CD14-positive monocyte (primary cell): Measurements from ENCODE around the gene OSBPL6. TPM values are rescaled to one million over a fixed set of nuclear protein-coding genes. Genes with fewer than 3 reads are reported as not detected.
A peak's percentile ranks its signal among the peaks of the same experiment; 100 is the strongest.

Experiments used
- DNase-seq, 3 donors: peaks; one replicate each; pipeline ENCODE4 v3.0.0-alpha.2; 2011 to 2022
- H2AFZ ChIP-seq: 2 replicates; pipeline ENCODE4 v1.6.0; 2012; ENCODE audit warnings: mild to moderate bottlenecking, low read depth, low read length, inconsistent platforms; ENCODE audit not compliant: insufficient read depth, poor library complexity, severe bottlenecking
- H3K27ac ChIP-seq, 2 donors: 1 replicate in 1 of 2; 2 replicates in 1 of 2; pipeline ENCODE4 v1.5.1; 2012 to 2013; ENCODE audit warnings: low read length in 2 of 2, control low read depth in 1 of 2, inconsistent platforms in 1 of 2, low read depth in 1 of 2, mild to moderate bottlenecking in 1 of 2
- H3K27me3 ChIP-seq, 2 donors: one replicate each; pipeline versions ENCODE4 v1.6.0 to v1.6.1; 2011 to 2013; ENCODE audit warnings: low read length in 2 of 2; ENCODE audit not compliant: control insufficient read depth in 2 of 2, insufficient read depth in 2 of 2
- H3K36me3 ChIP-seq, 2 donors: replicated peaks in 1 of 2; 1 replicate in 1 of 2; 2 replicates in 1 of 2; pipeline versions ENCODE4 v1.5.1 to v1.6.1; 2012 to 2013; ENCODE audit warnings: low read length in 2 of 2, control low read depth in 1 of 2, inconsistent platforms in 1 of 2, mild to moderate bottlenecking in 1 of 2; ENCODE audit not compliant: insufficient read depth in 2 of 2, control insufficient read depth in 1 of 2
- H3K4me1 ChIP-seq, 2 donors: 1 replicate in 1 of 2; 2 replicates in 1 of 2; pipeline versions ENCODE4 v1.5.1 to v1.6.1; 2012 to 2013; ENCODE audit warnings: low read length in 2 of 2, control low read depth in 1 of 2, inconsistent platforms in 1 of 2, mild to moderate bottlenecking in 1 of 2, moderate library complexity in 1 of 2; ENCODE audit not compliant: insufficient read depth in 2 of 2, control insufficient read depth in 1 of 2
- H3K4me2 ChIP-seq: replicated peaks from 2 replicates; pipeline ENCODE3; 2012; ENCODE audit warnings: low read length, moderate library complexity, mild to moderate bottlenecking; ENCODE audit not compliant: poor library complexity, severe bottlenecking; ENCODE audit errors: extremely low read depth
- H3K4me3 ChIP-seq, 3 experiments: fragments of 200-600 bp in 1 of 3; sonication (generic) in 1 of 3; replicated peaks in 1 of 3; 1 replicate in 2 of 3; 2 replicates in 1 of 3; pipeline ENCODE4 v1.5.1; 2011 to 2013; ENCODE audit warnings: low read length in 3 of 3, mild to moderate bottlenecking in 3 of 3, control low read depth in 2 of 3, low read depth in 2 of 3, inconsistent platforms in 1 of 3, moderate library complexity in 1 of 3
- H3K79me2 ChIP-seq: 2 replicates; pipeline ENCODE4 v1.6.0; 2012; ENCODE audit warnings: mild to moderate bottlenecking, control low read depth, inconsistent platforms, low read length, moderate library complexity; ENCODE audit not compliant: insufficient read depth
- H3K9ac ChIP-seq: 2 replicates; pipeline ENCODE4 v1.6.0; 2017; ENCODE audit warnings: low read length, mild to moderate bottlenecking; ENCODE audit not compliant: insufficient read depth, poor library complexity, severe bottlenecking
- H3K9me3 ChIP-seq, 2 donors: replicated peaks in 1 of 2; 1 replicate in 1 of 2; 2 replicates in 1 of 2; pipeline versions ENCODE4 v1.5.1 to v1.6.1; 2012 to 2013; ENCODE audit warnings: low read length in 2 of 2, control low read depth in 1 of 2; ENCODE audit not compliant: control insufficient read depth in 1 of 2, insufficient read depth in 1 of 2
- H4K20me1 ChIP-seq: 2 replicates; pipeline ENCODE4 v1.6.0; 2012; ENCODE audit warnings: mild to moderate bottlenecking, low read length, control low read depth, moderate library complexity; ENCODE audit not compliant: insufficient read depth
- H3K27ac Mint-ChIP-seq, 7 donors: one replicate each; pipeline ENCODE4 v1.8.0; 2020; ENCODE audit warnings: mild to moderate bottlenecking in 7 of 7, mixed read lengths in 7 of 7, moderate library complexity in 6 of 7, inconsistent platforms in 2 of 7
- H3K27me3 Mint-ChIP-seq, 3 donors: one replicate each; pipeline ENCODE4 v1.8.0; 2021 to 2022; ENCODE audit warnings: low read depth in 3 of 3, mild to moderate bottlenecking in 3 of 3, mixed read lengths in 3 of 3, moderate library complexity in 3 of 3, inconsistent platforms in 1 of 3
- H3K36me3 Mint-ChIP-seq, 2 donors: one replicate each; pipeline ENCODE4 v1.8.0; 2020; ENCODE audit warnings: mixed read lengths in 2 of 2, inconsistent platforms in 1 of 2, mild to moderate bottlenecking in 1 of 2
- H3K4me1 Mint-ChIP-seq: one replicate; pipeline ENCODE4 v1.8.0; 2020; ENCODE audit warnings: mild to moderate bottlenecking, mixed read lengths
- H3K4me3 Mint-ChIP-seq, 2 donors: one replicate each; pipeline ENCODE4 v1.8.0; 2020; ENCODE audit warnings: mild to moderate bottlenecking in 2 of 2, mixed read lengths in 2 of 2, moderate library complexity in 1 of 2
- H3K9me3 Mint-ChIP-seq, 7 donors: one replicate each; pipeline ENCODE4 v1.8.0; 2020 to 2022; ENCODE audit warnings: mixed read lengths in 7 of 7, mild to moderate bottlenecking in 6 of 7, moderate library complexity in 6 of 7, inconsistent platforms in 2 of 7
- WGBS: methylation state at CpG from one replicate; pipeline ENCODE4 v1.1.5; 2013; ENCODE audit warnings: missing lambda C conversion rate; ENCODE audit not compliant: insufficient coverage; 5-methylcytosine and 5-hydroxymethylcytosine counted together
- intact Hi-C, 2 donors: fragments of 100-400 bp; cut with micrococcal nuclease; formaldehyde crosslinking; loops; one replicate each; pipeline versions ENCODE4 v1.15.0 to v1.15.1; 2023
- polyA plus RNA-seq, 3 donors: library from polyadenylated mRNA; depleted of rRNA in 1 of 3; unstranded in 2 of 3; stranded (reverse) in 1 of 3; fragments of 300-500 nt in 2 of 3; fragments of >200 nt in 1 of 3; fragmentation: Illumina TruSeq in 2 of 3; gene quantifications; 1 replicate in 2 of 3; 2 replicates in 1 of 3; pipeline ENCODE4 v1.2.3, GENCODE V29; 2012 to 2021
- TF ChIP-seq, protein P1 (sequence below): fragments of 200-600 bp; IDR thresholded peaks from one replicate; pipeline ENCODE4 v1.8.0; 2022; ENCODE audit warnings: antibody characterized with exemption, mild to moderate bottlenecking

Gene OSBPL6
- polyA plus RNA-seq, 3 donors, result not detected

DNA sequence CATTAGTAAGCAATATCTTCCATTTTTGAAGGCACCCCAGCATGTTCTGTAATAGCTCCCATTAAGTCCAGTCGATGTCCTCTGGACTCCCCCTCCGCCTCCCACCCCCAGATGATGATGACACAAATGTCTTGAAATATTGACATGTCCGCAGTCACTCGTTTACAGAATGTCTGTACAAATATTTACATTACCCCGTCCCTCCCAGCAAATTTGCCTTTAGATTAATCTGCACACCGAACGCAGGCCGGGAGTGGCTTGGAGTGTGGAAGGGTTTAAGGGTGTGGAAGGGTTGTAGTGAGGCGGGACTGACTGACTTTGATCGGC lies 853 bp upstream of the OSBPL6 start:
- Histone ChIP-seq H3K27ac (no peak overlapping the region), H3K4me3 (peak overlapping the region; percentile 24 to 79 (median 55)), H3K9me3 (peaks cover 0 to 22% of the 10 kb centered on the region in 2 donors), H4K20me1 (no peaks in the 10 kb centered on the region), H3K36me3 (no peaks in the 10 kb centered on the region), H3K4me1 (peaks cover 14 to 23% of the 10 kb centered on the region in 2 donors), H2AFZ (peak overlapping the region; percentile 82), H3K4me2 (peak overlapping the region; percentile 97), H3K27me3 (peaks cover 64 to 71% of the 10 kb centered on the region in 2 donors), H3K9ac (peak overlapping the region; percentile 51), H3K79me2 (no peaks in the 10 kb centered on the region)
- peaks cover 55 to 72% (median 57%) of the 10 kb centered on the region in 3 donors for H3K27me3 Mint-ChIP-seq
- no peaks in the 10 kb centered on the region for H3K36me3 Mint-ChIP-seq
- H3K27ac Mint-ChIP-seq, result no peak overlapping the region
- TF ChIP-seq, protein P1, sequence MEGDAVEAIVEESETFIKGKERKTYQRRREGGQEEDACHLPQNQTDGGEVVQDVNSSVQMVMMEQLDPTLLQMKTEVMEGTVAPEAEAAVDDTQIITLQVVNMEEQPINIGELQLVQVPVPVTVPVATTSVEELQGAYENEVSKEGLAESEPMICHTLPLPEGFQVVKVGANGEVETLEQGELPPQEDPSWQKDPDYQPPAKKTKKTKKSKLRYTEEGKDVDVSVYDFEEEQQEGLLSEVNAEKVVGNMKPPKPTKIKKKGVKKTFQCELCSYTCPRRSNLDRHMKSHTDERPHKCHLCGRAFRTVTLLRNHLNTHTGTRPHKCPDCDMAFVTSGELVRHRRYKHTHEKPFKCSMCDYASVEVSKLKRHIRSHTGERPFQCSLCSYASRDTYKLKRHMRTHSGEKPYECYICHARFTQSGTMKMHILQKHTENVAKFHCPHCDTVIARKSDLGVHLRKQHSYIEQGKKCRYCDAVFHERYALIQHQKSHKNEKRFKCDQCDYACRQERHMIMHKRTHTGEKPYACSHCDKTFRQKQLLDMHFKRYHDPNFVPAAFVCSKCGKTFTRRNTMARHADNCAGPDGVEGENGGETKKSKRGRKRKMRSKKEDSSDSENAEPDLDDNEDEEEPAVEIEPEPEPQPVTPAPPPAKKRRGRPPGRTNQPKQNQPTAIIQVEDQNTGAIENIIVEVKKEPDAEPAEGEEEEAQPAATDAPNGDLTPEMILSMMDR, result no peak
- H3K9me3 Mint-ChIP-seq, result peaks cover 0 to 6% (median 2%) of the 10 kb centered on the region in 7 donors
- DNase-seq, result no peak
- WGBS, result 0% methylated on average over 2 of the region's 10 CpGs
- intact Hi-C loops, result no loop called here
- H3K4me3 Mint-ChIP-seq, result peak overlapping the region; percentile 75 to 85
- H3K4me1 Mint-ChIP-seq, result peaks cover 15% of the 10 kb centered on the region

- H3K27me3 Mint-ChIP-seq, result peaks cover 55 to 75% (median 57%) of the 10 kb centered on the region in 3 donors
- DNase-seq, result no peak
- Histone ChIP-seq H3K36me3 (no peaks in the 10 kb centered on the region), H3K27ac (no peak overlapping the region), H3K4me2 (peak overlapping the region; percentile 97), H3K4me1 (peaks cover 14 to 23% of the 10 kb centered on the region in 2 donors), H3K27me3 (peaks cover 64 to 71% of the 10 kb centered on the region in 2 donors), H2AFZ (peak overlapping the region; percentile 82), H3K4me3 (peak overlapping the region; percentile 39 to 79 (median 55)), H4K20me1 (no peaks in the 10 kb centered on the region), H3K79me2 (no peaks in the 10 kb centered on the region), H3K9me3 (peaks cover 0 to 22% of the 10 kb centered on the region in 2 donors), H3K9ac (peak overlapping the region; percentile 51)
- under 1% methylated on average over 67 of the region's 83 CpGs for whole genome bisulfite sequencing
- peaks cover 0 to 6% (median 2%) of the 10 kb centered on the region in 7 donors for H3K9me3 Mint-ChIP-seq
- peaks cover 15% of the 10 kb centered on the region for H3K4me1 Mint-ChIP-seq
- no peaks in the 10 kb centered on the region for H3K36me3 Mint-ChIP-seq
- no peak overlapping the region for H3K27ac Mint-ChIP-seq
- peak overlapping the region; percentile 69 to 89 for H3K4me3 Mint-ChIP-seq
- TF ChIP-seq, protein P1, result no peak
- intact Hi-C loops, result no loop called here
Measured at GRCh38 chr2:178194600-178195389, 483 bp downstream of the OSBPL6 start.
